HUES64 (cell line): ENCODE measurements around the gene AHDC1.
"Not testable (repeated sequence)": the region's sequence is repeated elsewhere in the genome, so short reads cannot be mapped to it uniquely, and the experiment has no call there.

Experiments
- H3K27ac ChIP-seq: 2 replicates; pipeline ENCODE4 v1.7.0; 2013; ENCODE audit warnings: low read depth, low read length, inconsistent platforms
- H3K27me3 ChIP-seq: 2 replicates; pipeline ENCODE4 v1.6.1; 2013; ENCODE audit warnings: mild to moderate bottlenecking, low read length; ENCODE audit not compliant: insufficient read depth
- H3K36me3 ChIP-seq: 2 replicates; pipeline ENCODE4 v1.6.1; 2013; ENCODE audit warnings: mild to moderate bottlenecking, low read length; ENCODE audit not compliant: insufficient read depth
- H3K4me1 ChIP-seq: 2 replicates; pipeline ENCODE4 v1.6.1; 2013; ENCODE audit warnings: mild to moderate bottlenecking, low read length, moderate library complexity; ENCODE audit not compliant: insufficient read depth
- H3K4me3 ChIP-seq: 2 replicates; pipeline ENCODE4 v1.5.1; 2013; ENCODE audit warnings: mild to moderate bottlenecking, low read length, moderate library complexity
- H3K9ac ChIP-seq: 2 replicates; pipeline ENCODE4 v1.6.1; 2013; ENCODE audit warnings: mild to moderate bottlenecking, low read depth, low read length
- H3K9me3 ChIP-seq: 2 replicates; pipeline ENCODE4 v1.6.1; 2013; ENCODE audit warnings: low read depth, low read length; ENCODE audit not compliant: insufficient read depth
- WGBS: fragments of 150-250, 120-280 bp; methylation state at CpG from one replicate; pipeline ENCODE4 v1.1.7; 2013; ENCODE audit warnings: missing lambda C conversion rate; 5-methylcytosine and 5-hydroxymethylcytosine counted together

Gene AHDC1

DNA sequence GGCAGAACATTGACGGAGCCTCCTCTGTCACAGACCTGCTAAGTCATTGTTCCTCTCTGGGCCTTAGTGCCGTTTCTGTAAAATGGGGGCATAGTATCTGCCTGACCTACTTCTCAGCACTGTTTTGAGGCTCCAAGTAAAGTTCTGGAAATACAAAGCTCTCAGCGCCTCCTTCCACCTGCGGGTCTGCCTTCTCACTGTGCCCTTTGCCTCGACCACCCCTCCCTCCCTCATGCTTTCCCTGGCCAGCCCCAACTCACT lies 98.6 kb downstream of the AHDC1 start:
- WGBS, result 71% methylated on average over 5 of the region's 5 CpGs
- no peak overlapping the region for H3K9ac ChIP-seq
- peak overlapping the region; percentile 83 for H3K27ac ChIP-seq
- H3K4me1 ChIP-seq, result peaks cover 15% of the 10 kb centered on the region
- no peaks in the 10 kb centered on the region for H3K27me3 ChIP-seq
- no peaks in the 10 kb centered on the region for H3K36me3 ChIP-seq
- H3K9me3 ChIP-seq, result no peaks in the 10 kb centered on the region
- no peak overlapping the region for H3K4me3 ChIP-seq

DNA sequence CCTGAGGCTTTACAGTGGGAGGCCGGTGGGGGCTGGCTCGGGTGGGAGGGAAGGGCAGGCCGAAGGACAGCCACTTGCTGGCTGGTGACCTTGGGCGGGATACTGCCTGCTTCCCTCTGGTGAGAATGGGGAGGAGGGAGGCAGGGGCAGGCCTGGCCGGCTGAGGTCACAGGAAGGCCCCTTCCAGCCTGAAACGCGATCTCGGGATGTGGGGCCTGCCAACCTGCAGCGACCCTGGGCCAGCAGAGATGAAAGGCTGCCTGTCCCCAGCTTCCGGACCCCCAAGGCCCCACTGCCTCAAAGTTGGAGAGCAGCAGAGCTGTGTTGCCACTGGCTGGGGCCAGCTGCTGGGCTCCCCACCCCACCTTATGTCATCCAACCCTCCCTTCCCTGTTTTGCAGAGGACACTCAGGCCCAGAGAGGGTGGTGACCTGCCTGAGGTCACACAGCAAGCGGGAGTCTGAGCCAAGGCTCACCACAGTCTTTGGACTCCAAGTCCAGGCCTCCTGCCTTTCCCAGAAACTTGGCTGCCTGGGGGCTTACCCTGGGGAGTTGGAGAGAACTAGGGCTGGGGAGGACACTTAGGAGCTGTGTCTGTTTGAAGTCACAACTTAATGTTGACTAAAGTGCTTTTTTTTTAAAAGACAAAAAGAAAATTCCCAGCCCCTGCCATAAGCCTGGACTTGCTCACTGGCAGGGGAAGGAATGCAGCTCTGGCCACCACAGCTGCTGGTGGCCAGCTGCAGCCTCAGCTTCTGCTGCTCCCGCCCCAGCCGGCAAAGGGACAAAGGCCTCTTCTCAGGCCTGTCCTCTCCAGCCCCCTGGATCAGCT lies 99.1 kb downstream of the AHDC1 start:
- H3K4me3 ChIP-seq, result no peak overlapping the region
- peak overlapping the region; percentile 11; the same call in 1 of the 2 replicates for H3K9ac ChIP-seq
- H3K36me3 ChIP-seq, result no peaks in the 10 kb centered on the region
- no peaks in the 10 kb centered on the region for H3K27me3 ChIP-seq
- no peaks in the 10 kb centered on the region for H3K9me3 ChIP-seq
- H3K27ac ChIP-seq, result peak overlapping the region; percentile 83
- WGBS, result 26% methylated on average over 13 of the region's 13 CpGs
- H3K4me1 ChIP-seq, result peaks cover 15% of the 10 kb centered on the region

DNA sequence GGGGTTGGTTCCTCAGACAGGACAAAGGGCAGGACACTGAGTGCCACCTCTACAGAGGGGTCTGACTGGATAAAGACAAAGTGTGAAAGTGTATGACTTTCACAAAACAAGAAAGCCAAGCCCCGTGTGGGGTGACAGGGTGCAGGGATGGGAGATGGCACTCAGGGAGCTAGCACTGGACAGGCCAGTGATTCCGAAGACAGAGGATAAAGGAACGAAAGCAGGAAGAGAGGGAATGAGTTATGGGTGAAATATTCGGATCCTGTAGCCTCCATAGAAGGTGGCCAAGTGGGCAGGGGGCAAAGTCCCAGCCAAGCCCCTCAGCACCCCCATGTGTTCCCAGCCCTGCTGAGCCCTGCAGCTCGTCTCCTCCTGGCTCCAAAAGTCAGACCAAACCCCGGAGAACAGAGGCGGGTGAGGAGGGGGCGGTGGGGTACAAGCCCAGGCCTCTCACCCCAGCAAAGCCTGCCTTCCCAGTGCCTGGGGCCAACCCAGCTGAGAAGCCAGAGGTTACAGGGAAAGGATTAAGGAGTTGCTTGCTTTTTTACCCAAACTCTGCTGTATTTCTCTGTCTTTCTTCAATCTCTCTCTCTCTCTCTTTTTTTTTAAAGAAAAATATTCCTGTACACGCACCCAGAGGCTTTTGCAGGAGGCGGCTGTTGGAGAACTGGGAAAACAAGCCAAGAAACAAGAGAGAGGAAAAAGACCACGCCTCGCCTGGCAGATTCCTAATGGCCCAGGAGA lies 99.9 kb downstream of the AHDC1 start:
- Histone ChIP-seq H3K9ac (peak overlapping the region; percentile 33; the same call in 1 of the 2 replicates), H3K4me1 (peaks cover 15% of the 10 kb centered on the region), H3K4me3 (no peak overlapping the region), H3K27ac (peak overlapping the region; percentile 82), H3K27me3 (no peaks in the 10 kb centered on the region), H3K9me3 (no peaks in the 10 kb centered on the region), H3K36me3 (no peaks in the 10 kb centered on the region)
- WGBS, result 58% methylated on average over 12 of the region's 12 CpGs

DNA sequence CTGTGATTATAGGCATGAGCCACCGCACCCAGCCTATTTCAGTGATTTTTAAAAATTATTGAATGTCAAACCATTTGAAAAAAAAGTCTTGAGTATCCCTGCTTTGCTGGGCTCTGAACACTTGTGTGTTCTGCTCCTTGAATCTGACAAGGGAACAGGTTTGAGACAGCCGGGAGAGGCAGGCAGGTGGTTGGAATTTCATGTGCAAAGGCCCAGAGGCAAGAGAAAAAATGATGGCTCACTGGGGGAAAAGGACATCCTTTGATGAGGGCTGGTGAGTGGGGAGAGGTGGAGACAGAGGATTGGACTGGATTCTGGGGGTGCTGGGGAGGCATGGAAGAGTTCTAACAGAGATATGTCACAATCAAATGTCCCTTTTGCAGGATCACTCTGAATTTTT lies 100.9 kb downstream of the AHDC1 start:
- no peak overlapping the region for H3K27ac ChIP-seq
- peaks cover 15% of the 10 kb centered on the region for H3K4me1 ChIP-seq
- no peak overlapping the region for H3K9ac ChIP-seq
- no peak overlapping the region for H3K4me3 ChIP-seq
- no peaks in the 10 kb centered on the region for H3K27me3 ChIP-seq
- 92% methylated on average over 2 of the region's 2 CpGs for WGBS
- no peaks in the 10 kb centered on the region for H3K9me3 ChIP-seq
- H3K36me3 ChIP-seq, result no peaks in the 10 kb centered on the region

- H3K4me1 ChIP-seq, result peaks cover 20% of the 10 kb centered on the region
- not testable (repeated sequence) for H3K36me3 ChIP-seq, H3K9ac ChIP-seq, H3K27ac ChIP-seq, H3K27me3 ChIP-seq, H3K4me3 ChIP-seq, H3K9me3 ChIP-seq
- 94% methylated on average over 2 of the region's 2 CpGs for WGBS
Measured at GRCh38 chr1:27501159-27501558, 102.8 kb downstream of the AHDC1 start.

DNA sequence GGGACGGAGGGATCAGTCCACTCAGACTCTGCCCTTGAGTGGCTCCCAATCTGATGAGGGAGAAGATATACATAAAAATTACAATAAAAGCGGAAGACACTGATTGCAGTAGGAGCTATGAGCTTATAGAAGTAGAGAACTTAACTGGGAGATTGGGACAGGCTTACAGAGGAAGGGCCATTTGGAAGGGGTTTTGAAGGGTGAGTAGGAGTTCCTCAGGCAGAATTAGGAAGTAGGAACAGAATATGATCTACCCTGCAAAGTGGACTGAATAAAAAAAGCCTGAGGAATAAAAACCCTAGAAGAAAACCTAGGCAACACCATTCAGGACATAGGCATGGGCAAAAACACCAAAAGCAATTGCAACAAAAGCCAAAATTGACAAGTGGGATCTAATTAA lies 104.8 kb downstream of the AHDC1 start:
- no peak overlapping the region for H3K27ac ChIP-seq
- no peaks in the 10 kb centered on the region for H3K36me3 ChIP-seq
- H3K4me1 ChIP-seq, result peaks cover 10% of the 10 kb centered on the region
- WGBS, result 86% methylated on average over 2 of the region's 2 CpGs
- H3K9me3 ChIP-seq, result no peaks in the 10 kb centered on the region
- no peak overlapping the region for H3K9ac ChIP-seq
- H3K27me3 ChIP-seq, result no peaks in the 10 kb centered on the region
- H3K4me3 ChIP-seq, result no peak overlapping the region

DNA sequence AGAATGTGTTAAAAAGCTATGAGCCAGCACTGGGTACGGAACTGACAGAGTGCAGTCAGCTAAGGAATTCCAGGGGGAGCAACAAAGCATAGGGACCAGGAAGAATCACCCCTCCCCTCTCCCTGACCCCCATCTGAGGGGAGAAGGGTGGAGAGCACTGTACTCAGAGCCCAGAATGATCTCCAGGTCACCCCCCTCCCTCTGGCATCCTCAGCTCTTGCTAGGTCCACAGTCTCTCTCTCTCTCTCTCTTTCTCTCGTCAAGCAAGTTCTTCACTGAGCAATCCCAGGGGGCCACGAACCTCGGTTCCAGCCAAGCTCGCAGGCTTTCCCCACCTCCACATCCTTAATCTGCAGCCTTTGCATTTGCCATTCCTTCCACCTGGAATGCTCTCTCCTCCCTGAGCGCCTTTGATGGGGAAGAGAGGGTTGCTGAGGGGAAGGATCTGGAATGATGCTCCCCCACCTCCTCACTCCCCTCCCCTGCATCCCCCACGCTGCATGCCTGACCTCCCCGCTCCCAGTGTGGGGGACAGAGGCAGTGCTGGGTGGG lies 107.3 kb downstream of the AHDC1 start:
- no peak overlapping the region for H3K9ac ChIP-seq
- no peaks in the 10 kb centered on the region for H3K36me3 ChIP-seq
- 11% methylated on average over 5 of the region's 8 CpGs for WGBS
- peak overlapping the region; percentile 4; the same call in 1 of the 2 replicates for H3K4me3 ChIP-seq
- no peaks in the 10 kb centered on the region for H3K9me3 ChIP-seq
- H3K4me1 ChIP-seq, result peaks cover 4% of the 10 kb centered on the region
- no peaks in the 10 kb centered on the region for H3K27me3 ChIP-seq
- peak overlapping the region; percentile 5; the same call in 1 of the 2 replicates for H3K27ac ChIP-seq

DNA sequence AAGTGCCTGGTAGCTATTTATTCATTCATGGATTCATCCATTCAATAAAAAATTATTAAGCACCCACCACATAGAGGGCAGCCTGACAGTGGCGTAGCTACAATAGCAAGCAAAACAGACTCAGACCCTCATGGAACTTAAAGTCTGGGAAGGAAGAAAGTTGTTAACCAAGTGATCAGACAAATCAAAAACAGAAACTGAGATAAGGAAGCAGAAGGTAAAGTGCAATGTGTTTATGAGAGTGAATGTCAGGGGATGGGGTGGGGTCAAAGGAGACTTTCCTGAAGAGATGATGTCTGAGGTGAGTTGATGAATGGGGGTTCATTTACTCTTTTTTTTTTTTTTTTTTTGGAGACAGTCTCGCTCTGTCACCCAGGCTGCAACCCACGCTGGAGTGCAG lies 111.1 kb downstream of the AHDC1 start:
- H3K36me3 ChIP-seq, result no peaks in the 10 kb centered on the region
- H3K4me3 ChIP-seq, result no peak overlapping the region
- H3K4me1 ChIP-seq, result peaks cover 16% of the 10 kb centered on the region
- WGBS, result 94% methylated on average over 3 of the region's 3 CpGs
- H3K27ac ChIP-seq, result no peak overlapping the region
- no peaks in the 10 kb centered on the region for H3K9me3 ChIP-seq
- no peak overlapping the region for H3K9ac ChIP-seq
- no peaks in the 10 kb centered on the region for H3K27me3 ChIP-seq

DNA sequence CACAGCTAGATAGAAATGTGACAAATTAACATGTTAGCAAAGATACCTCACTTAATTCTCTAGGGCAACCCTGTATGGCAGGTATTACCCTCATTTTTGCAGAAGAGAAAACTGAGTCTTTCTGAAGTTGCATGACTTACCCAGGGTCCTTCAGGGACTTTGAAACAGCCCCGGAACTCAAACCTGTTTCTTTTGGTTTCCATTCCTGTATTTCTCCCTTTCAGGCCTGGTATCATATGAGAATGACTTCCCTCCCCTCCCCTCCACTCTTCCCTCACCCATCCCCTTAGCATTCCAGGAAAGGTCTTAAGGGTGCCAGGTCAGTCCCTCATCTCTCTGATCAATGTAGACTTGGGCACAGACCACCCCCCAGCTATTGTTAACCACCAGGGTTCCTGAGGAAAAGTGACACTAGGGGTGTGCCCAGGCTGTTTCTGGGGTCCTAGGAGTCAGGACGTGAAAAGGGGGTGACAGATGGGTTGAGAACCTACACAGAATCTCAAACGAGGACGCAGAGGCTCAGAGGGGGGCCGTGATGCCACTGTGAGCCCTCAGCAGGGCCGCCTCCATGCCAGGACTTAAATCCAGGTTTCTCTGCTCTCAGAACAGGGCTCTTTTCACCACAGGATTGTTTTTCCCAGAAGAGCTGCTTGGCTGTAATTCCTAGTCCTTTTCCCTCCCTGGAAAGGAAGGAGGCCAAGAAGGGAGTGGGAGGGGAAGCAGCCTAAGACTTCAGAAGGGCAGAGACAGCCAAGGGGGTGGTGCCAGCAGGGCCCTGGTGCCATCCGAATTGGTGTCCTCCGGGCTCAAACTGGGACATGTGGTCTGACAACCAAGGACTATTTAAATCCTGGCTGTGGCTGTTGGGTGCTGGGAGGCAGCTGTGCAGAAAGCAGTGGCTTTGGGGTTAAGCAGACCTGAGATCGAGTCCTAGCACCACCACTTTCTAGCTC lies 111.9 kb downstream of the AHDC1 start:
- 81% methylated on average over 9 of the region's 9 CpGs for WGBS
- no peak overlapping the region for H3K9ac ChIP-seq

GRCh38 chr1:27489973-27490741 lies 113.8 kb downstream of the AHDC1 start, which contains the start of gene WASF2:
Gene WASF2, minus strand, starts transcription at chr1:27490167. Its CDS starts 61,277 bp downstream, at chr1:27428890.
- Histone ChIP-seq H3K9ac (peak within 1 kb of the TSS; percentile 95), H3K27me3 (no peaks in the 10 kb centered on the region), H3K4me1 (peaks cover 13% of the 10 kb centered on the region; the same call in 1 of the 2 replicates), H3K27ac (peak within 1 kb of the TSS; percentile 87), H3K4me3 (peak within 1 kb of the TSS; percentile 99), H3K36me3 (no peaks in the 10 kb centered on the region), H3K9me3 (no peaks in the 10 kb centered on the region)
- 4% methylated on average over 50 of the region's 50 CpGs for WGBS

More for the DNA sequence above, 111.9 kb downstream of the AHDC1 start:
- Histone ChIP-seq H3K4me1 (peaks cover 13% of the 10 kb centered on the region; the same call in 1 of the 2 replicates), H3K27ac (no peak overlapping the region), H3K9me3 (no peaks in the 10 kb centered on the region), H3K27me3 (no peaks in the 10 kb centered on the region), H3K36me3 (no peaks in the 10 kb centered on the region), H3K4me3 (no peak overlapping the region)
